ENCODE results near the gene FAM72D. TPM values are rescaled to one million over a fixed set of nuclear protein-coding genes. Genes with fewer than 3 reads are reported as not detected.
"Not testable (repeated sequence)": the region's sequence is repeated elsewhere in the genome, so short reads cannot be mapped to it uniquely, and the experiment has no call there.

Gene FAM72D
- total RNA-seq, 1 donor from 2014 or later, result not detected

DNA sequence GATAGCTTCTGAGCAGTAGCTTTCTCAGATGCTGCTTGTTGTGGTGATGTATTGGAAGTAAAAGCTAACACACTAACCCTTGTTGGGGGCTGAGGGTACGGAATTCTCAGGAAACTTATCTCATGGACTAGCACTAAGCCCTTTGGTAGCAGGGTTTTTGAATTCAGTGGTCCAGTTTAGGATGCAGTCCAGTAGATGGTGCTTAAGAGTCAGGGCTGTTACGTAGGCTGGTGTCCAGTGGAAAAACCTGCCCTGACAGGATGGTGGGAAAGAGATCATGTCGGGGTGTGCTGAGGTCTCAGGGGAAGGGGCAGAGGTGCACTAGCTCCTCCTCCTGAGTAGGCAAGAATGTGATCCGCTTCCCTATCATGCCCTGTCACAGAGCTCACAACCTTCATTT is 59.6 kb downstream of the FAM72D start:
- not testable (repeated sequence) for H3K4me3 ChIP-seq (ENCODE audit: low read depth, low read length); H3K36me3 ChIP-seq (ENCODE audit: control insufficient read depth, insufficient read depth, low read length); H3K27me3 ChIP-seq (ENCODE audit: control insufficient read depth, insufficient read depth, low read length); FAIRE-seq; DNase-seq (ENCODE audit: low read depth)

- not testable (repeated sequence) for H3K27me3 ChIP-seq (ENCODE audit: control insufficient read depth, insufficient read depth, low read length); H3K4me3 ChIP-seq (ENCODE audit: low read depth, low read length); DNase-seq (ENCODE audit: low read depth); H3K36me3 ChIP-seq (ENCODE audit: control insufficient read depth, insufficient read depth, low read length); FAIRE-seq
These were observed 60.1 kb downstream of the FAM72D start for GRCh38 chr1:145155873-145156272.

DNA sequence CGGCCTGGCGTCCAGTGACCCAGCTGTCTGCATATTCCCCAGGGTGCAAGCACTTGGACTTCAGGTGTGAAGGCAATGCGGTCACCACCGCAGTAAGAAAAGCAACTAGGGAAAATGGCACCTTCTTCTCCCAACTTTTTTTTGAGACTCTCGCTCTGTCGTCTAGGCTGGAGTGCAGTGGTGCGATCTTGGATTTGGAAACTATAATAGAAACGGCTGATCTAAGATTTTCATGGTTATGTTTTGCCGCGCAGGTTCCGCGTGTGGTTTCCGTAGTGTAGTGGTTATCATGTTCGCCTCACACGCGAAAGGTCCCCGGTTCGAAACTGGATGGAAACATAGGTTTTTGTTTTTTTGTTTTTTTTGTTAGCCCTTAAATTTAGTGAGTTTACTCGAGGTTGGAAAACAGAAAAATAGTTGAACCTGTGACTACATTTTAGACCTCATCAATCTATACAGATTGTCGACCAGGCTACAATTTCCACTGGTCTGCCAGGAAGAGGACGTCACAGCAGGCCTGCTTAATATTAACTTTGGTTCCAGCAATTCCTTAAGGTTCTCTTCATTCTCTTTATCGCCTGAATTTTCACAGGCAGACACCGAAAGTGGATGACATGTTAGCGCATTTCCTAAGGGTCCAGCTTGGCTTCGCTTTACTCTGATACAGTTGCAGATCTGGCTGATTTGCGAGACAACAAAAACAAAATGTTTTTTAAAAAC is 61.3 kb downstream of the FAM72D start:
- DNase-seq (ENCODE audit: low read depth), result peak; percentile 26
- H3K27me3 ChIP-seq (ENCODE audit: control insufficient read depth, insufficient read depth, low read length); FAIRE-seq; H3K36me3 ChIP-seq (ENCODE audit: control insufficient read depth, insufficient read depth, low read length): not testable (repeated sequence)
- peak overlapping the region; percentile 17 for H3K4me3 ChIP-seq (ENCODE audit: low read depth, low read length)

DNA sequence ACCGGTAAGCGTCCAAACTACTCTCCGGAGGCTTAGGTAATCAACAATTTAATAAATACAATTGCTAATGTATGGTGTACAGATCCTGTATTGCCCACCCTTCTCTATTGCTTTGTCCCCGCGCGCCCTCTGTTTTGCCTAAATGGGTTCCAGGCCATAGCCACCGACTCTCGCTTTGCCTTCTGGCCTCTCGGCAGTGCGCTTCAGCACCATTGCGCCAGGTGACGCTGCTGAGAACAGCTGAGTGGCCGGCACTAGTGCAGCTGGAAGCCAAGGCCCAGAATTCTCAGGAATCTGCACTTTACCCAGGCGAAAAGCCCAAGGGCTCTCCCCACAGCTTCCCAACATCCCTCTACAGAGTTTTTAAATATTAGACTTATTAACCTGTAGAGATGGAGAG is 61.9 kb downstream of the FAM72D start:
- not testable (repeated sequence) for FAIRE-seq; H3K36me3 ChIP-seq (ENCODE audit: control insufficient read depth, insufficient read depth, low read length); H3K4me3 ChIP-seq (ENCODE audit: low read depth, low read length); DNase-seq (ENCODE audit: low read depth); H3K27me3 ChIP-seq (ENCODE audit: control insufficient read depth, insufficient read depth, low read length)

DNA sequence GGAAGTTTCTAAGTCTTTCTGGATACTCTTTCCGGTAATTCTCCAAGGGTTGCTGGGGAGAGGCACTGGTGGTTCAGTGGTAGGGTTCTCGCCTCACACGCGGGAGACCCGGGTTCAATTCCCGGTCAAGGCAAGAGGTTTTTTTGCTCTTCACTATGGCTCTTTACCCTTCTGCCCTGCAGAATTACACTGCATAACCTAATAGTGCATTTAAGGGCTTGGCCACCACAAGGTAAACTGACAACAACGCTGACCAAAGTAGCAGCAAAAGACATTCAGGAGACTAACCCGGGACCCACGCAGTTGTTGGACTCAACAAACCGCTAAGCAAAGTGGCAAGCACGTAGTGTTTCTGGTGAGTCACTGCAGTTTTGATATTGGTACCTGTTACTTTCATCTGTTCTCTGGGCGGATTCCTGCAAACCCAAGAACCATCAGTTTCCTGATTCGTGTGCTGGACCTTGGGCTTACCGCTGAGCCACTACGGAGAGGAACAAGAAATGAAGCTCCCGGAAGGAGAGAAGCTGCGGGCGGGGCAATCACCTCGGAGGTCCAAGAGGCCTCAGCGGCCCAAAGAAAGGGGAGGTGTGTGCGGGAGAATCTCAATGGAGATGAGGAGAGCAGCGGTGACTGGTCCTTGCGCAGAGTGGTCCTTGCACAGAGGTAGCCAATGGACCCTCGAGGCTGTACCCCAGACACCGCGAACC is 65.4 kb downstream of the FAM72D start:
- not testable (repeated sequence) for DNase-seq (ENCODE audit: low read depth); H3K27me3 ChIP-seq (ENCODE audit: control insufficient read depth, insufficient read depth, low read length); FAIRE-seq

More for the DNA sequence above, 65.4 kb downstream of the FAM72D start:
- not testable (repeated sequence) for H3K36me3 ChIP-seq (ENCODE audit: control insufficient read depth, insufficient read depth, low read length); H3K4me3 ChIP-seq (ENCODE audit: low read depth, low read length)

Other genes starting within 250 kb of the FAM72D start
- gene SRGAP2B, start 646 bp upstream of the FAM72D start, total RNA-seq, result 24.0 and 40.8 TPM in 2 replicates
- gene PPIAL4D, start 146.2 kb downstream of the FAM72D start, total RNA-seq, result not detected in 2 replicates

Data from bronchial epithelial cell (primary cell).